Stimulated activated CD4-positive, alpha-beta T cell treated with anti-CD3 and anti-CD28 coated beads, Interleukin-4, amount 100 ng/mL, for 48 hours (primary cell): ENCODE results near the gene XKR7.

ENCODE experiments used
- DNase-seq, 2 donors: peaks; one replicate each; pipeline ENCODE4 v3.0.0-alpha.2; 2020; ENCODE audit warnings: low read depth in 2 of 2

The XKR7 gene

DNA sequence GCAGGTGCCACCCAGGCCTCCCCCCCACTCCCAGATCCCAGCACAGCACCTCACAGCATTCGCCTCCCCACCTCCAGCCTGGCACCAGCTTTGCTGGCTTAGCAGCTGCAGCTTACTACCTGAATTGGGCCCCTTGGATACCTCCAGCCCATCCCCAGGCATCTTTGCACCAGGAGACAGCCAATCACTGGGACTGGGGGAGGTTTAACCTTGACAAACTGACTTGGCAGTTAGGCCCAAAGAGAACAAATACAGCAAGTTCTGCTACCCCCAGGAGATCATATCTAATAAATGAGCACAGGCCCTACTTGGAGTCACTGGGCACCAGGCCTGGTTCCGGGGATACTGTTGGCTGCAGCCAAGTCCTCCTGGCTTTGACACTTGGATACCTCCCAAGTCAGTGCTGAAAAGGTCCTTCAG is 24.9 kb upstream of the XKR7 start:
- DNase-seq = no peak

DNA sequence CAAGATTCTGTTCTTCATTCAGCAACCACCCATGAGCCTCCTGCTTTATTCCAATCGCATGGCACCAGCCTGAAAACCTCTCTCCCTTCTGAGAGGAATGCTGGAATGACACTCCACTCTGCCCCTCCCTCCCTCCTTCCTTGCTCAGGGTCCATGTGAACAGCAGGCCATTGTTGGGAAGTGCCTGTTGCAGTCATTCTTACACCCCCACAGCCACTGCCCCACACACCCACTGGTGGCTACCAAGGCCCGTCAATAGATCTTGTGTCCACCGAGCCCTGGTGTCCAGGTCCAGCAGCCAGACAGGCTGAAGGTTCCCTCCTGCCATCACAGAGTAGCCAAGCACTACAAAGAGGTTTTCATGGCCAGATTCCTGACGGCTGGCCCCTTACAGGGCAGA is 22.6 kb upstream of the XKR7 start:
- DNase-seq = no peak

DNA sequence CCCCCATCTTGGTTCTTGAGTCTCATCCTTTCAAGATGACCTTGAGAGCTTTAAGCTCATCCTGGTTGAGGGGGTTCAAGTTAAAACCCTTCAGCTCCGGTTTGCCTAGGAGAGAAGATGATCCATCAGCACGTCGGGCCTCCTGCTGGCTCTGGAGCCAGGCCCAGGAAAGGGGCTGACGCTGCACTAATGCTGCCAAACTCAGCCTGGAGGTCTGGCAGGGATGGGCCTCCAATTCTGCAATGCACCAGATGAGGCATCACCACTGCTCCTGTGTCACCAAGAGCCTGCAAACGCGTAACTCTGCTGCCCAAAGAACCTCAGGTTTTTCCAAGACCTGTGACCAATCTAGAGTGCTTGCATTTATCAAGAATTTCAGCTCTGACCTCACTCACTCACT is 22.2 kb upstream of the XKR7 start:
- DNase-seq = no peak

DNA sequence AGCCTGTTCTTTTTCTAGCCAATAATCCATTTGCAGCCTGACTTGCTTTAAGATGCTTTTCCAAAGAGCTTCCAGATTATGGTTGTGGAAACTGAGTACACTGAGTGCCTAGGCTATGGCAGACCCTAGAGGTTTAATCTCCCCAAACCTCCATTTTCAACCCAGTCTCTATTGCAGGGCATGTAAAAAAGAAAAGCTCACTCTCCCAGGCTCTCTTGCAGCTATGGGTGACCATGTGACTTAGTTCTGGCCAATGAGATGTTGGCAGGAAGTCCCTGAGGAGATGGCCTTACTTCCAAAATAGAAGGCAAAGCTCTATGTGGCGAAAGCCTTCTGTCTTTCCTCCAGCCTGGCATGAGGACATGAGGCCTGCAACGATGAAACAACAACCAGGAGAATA is 19.9 kb upstream of the XKR7 start:
- DNase-seq = no peak

DNA sequence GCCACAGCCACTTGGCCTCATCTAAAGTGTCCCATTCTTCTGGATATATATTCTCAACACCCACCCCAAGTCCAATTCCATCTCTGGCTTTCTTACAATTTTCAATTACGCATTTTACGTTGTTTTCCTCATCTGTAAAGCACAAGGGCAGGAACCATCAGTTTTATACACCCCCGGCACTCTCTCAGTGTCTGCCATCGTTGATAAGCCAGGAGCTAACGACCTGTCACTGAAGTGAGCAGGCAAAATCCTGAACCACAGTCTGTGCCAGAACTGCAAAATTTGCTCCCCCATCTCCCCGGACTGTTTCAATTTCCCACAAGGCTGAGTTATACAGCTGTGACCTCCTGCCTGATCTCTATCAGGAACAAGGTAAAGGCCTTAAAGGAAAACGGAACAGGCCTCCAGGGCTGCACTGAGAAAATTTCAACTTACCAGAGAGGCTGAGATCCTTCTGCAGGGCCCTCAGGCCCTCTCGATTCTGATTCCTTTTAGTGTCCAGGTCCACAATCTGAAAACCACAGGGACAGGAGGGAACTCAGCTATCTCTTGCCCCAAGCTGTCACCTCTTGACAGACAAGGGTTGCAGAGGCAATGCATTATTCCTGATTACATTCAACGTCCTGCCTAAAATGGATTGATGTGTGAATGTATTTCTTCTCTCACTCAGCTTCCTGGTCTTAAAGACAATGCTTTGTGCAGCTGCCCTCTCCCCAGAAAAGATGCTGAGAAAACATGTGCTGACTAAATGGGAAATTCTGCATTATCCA is 17.9 kb upstream of the XKR7 start:
- DNase-seq = no peak

DNA sequence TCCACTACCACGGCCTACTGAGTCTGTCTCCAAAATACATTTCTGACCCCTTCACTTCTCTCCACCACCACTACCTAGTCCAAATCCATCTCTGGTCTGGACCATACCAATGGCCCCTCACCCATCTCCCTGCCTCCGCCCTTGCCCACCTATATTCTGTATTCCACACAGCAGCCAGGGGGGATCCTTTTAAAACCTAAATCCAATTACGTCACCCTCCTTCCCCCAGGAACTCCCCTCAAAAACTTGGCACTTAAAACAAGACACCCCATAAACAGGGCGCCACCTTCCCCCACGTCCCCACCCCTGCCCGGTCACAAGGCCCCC is 16.8 kb upstream of the XKR7 start:
- DNase-seq = no peak

DNA sequence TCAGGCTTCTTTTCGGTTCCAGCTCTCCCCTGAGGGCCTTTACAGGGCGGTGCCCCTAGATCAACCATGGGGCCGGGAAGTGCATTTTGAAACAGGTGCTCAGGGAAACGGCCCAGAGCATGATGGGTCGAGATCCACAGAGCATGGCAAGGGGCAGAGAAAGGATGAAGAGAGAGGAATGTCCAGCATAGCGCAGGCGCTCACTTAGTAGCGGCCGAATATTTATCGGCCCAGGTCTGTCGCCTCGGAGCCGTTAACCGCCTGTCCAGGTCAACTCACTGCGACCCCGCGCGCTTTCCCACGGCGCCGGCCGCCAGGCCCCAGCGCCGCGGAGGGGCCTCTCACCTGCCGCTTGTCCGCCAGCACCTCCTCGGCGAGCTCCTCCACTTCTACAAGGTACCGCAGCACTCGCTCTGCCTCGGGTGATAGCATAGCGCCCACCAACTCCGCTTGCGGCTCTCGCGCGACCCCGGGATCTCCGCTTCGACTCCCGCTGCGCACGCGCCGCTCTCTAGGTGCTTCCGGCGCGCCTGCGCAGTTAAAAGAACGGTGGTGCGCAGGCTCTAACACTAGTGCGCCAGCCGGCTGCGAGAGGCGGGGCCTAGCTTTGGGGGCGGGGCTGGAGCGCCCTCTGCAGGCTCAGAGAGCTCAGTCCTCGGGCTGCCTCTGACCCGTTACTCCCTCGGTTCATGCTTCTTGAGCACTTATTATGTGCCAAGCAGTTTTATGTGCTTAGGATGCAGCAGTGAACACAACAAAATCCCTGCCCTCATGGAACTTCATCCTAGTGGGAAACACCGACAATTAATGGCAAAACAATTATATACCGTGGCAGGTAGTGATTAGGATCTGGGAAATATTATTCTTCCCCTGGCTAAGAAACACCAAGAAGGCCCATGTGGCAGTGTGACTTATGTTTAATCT is 16.2 kb upstream of the XKR7 start, which contains the start of gene PDRG1:
Gene PDRG1 (minus strand): TSS at position 517 of the 924 bp plus-strand sequence. CDS start 85 bp downstream, at position 432.
- DNase-seq = peak; percentile 95 to 98

DNA sequence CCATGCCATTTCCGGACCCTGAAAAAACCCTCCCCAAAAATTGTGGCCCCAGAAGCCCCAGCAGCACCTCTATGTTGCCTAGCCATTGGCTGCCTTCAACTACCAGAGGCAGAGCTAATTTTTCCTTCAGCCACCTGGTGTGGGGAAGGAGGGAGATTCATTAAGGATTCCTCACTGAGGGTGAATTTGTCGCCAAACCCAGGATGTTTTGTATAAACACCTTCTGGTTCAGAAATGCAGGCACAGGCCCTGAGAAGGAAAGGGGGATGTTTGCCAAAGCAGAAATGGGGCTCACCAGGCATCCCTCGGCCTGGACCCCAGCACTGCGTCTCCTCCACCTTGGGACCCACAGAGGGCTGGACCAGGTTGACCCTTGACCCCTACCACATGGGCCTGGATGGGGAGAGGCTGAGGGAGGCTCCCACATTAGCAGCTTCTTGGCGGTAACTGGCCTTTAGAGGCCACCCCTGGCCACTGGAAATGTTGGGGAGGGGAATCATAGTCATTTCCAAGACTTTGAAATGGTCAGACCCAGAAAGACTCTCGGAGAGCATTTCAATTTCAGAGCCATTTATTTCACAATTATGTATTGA is 14.3 kb upstream of the XKR7 start:
- DNase-seq = no peak

DNA sequence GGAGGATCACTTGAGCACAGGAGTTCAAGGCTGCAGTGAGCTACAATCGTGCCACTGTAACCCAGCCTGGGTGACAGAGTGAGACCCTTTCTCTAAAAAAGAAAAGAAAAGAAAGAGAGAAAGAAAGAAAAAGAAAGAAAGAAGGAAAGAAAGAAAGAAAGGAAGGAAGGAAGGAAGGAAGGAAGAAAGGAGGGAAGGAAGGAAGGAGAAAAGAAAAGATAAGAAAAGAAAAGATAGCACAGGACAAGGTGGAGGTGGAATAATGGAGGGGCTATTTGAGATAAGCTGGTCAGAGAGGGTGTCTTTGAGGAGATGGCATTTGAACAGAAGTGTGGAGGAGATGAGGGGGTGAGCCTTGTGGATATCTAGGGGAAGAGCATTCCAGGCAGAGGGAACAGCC is 13.5 kb upstream of the XKR7 start:
- no peak for DNase-seq

DNA sequence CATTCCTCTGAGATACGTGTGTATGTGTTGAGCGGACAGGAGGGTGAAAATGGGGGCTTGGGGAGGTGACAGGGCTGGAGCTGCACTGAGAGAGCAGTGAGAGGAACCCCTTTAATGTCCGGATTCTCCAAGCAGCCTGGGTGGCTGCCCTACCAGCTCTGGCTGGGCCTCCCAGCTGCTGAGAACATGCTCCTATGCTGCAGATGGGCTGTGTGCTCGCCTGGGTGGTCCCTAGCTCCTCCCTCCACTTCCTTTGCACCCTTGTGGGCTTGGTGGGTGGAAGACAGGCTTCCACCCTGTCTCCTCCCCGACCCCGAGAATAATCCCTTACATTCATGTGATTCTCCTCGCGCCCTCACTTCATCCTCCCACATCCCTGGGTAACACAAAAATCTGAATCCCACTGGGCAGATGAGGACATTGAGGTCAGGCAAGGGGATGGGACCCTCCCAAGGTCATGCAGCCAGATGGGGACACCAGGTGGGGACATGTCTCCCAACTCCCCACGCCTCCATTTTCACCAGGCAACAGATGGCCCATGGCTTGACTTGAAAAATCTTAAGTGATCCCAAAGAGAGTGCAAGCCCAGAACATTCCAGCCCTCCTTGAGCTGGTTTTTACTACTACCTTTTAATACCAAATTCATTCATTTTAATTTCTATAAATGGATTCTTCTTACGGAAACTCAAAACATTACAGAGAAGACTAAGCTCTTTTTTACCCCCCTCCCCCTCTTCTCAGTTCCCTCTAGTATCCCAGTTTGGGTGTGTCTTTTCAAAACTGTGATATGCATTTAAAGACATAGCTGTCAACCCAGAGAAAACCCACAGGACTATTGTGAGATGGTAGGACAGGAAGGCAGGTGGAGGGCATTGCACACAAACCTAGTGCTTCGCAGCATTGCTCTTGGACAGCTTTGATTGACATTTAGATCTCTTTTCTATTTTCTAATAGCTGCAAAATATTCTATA is 11.1 kb upstream of the XKR7 start:
- DNase-seq = no peak

DNA sequence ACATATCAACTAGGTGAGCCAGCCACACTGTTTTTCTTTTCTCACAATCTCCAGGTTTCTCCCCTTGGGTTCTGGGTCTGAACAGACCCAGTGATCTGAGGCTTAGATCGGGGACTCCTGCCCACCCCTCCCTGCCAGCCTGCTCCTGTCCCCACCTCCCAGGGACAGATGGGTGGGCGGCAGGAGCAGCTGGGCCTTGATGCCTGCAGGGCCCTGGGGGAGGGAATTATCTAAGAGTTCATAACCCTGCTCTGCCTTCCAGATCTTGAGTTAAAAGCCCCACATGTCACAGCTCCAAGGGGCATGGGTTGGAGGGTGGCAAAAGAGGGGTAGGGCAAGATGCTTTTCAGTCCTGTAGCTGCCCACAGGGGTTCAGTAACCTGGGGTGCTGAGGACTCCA is 5.2 kb upstream of the XKR7 start:
- no peak for DNase-seq

DNA sequence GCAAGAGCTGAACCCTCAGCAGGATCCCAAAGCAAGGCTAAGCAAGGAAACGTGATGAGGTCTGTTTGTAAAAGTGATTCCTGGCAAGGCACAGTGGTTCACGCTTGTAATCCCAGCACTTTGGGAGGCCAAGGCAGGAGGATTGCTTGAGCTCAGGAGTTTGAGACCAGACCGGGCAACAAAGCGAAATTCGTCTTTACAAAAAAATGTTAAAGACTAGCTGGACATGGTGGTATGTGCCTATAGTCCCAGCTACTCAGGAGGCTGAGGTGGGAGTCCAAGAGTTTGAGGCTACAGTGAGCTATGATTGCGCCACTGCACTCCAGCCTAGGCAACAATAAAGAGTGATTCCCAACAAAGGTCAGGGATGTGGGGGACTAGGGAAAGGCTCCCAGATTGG is 4.1 kb upstream of the XKR7 start:
- no peak for DNase-seq

DNA sequence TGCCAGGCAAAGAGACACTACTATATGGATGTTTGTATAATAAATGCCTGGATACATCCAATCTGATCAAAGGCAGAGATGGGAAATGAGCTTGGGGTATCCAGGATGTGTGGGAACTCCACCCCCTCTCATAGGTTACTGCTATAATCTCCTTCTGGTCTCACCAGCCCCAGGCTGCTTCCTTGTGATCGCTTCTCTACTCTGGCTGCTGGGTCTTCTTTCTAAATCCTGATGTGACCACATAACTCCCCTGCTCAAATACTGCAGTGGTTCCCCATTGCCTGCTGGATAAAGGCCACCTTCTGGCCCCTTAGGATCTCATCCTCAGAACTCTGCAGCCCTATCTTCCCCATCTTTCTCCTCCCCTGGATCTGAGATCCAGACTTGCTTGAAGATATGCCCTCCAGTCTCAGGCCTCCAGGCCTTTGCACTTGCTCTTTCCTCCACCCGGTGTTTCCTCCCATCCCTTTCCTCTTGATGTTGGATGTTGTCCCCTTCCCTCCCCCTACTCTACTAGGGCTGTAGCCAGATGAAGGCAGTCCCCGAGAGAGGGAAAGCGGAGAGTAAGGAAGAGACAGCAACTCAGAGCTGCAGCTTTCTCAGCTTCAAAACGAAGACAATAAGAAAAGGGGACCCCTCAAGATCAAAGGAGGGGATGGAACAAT is 828 bp upstream of the XKR7 start:
- no peak for DNase-seq

DNA sequence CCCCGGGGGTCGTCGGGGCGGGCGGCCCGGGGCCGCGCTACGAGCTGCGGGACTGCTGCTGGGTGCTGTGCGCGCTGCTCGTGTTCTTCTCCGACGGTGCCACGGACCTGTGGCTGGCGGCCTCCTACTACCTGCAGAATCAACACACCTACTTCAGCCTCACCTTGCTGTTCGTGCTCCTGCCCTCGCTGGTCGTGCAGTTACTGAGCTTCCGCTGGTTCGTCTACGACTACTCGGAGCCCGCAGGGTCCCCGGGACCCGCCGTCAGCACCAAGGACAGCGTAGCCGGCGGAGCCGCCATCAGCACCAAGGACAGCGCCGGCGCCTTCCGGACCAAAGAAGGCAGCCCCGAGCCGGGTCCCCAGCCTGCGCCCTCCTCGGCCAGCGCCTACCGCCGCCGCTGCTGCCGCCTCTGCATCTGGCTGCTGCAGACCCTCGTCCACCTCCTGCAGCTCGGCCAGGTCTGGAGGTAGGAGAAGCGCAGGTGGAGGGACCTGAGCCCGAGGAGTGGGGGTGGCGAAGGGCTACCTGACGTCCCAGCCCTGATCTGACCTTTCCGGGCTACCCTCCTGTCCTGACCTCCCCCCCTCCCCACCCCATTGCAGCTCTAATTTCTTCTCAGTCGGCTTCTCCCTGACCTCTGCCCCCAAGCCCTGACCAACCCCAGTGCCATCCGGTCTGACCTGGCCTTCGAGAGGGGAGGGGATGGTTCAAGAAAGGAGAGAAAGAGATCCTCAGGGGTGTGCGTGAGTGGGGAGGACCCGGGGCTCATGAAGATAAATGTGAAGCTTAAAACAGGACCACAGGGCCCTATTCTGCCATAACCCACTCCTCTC is 558 bp downstream of the XKR7 start:
- peak; percentile 65 to 81 for DNase-seq

DNA sequence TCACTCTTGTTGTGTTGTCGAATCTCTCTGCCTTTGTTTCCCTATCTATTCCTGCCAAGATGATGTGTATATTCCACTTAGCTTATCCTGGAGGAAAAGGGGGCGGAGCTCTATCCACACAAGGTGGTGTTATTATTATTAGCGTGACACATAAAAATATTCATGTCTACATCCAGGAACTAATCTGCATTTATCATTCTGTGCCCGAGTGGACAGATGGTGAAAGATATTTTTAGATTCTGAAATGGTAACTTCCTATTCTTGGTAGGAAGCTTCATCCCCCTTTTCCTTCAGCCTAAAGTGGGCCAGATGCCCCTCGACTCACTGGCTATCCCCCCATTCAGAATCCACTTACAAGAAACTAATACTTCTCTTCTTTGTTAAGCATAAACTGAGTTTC is 2.0 kb downstream of the XKR7 start:
- no peak for DNase-seq

DNA sequence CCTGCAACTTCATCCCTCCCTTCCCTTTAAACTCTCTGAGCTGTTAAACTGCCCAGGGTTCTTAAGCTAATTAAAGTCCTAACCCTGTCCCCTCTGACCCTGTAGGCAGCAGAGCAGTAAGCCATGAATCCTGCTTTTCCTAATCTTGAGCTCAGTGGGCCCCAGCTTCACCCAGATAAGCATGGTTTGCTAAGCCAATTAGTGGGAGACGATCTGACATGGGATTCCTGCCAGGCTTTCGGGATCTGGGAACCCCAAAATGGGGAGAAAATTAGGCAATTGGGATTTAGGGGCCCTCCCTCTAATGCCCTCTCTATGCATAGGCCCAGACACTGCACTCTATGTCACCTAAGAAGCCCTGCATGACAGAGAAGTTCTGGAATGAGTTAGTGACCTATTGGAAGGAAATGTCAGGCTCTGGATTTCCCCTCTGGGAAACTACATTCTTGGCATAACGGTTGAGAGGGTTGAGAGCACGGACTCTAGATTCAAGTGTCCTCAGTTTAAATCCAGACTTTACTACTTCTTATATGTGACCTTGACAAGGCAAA is 4.6 kb downstream of the XKR7 start:
- no peak for DNase-seq

DNA sequence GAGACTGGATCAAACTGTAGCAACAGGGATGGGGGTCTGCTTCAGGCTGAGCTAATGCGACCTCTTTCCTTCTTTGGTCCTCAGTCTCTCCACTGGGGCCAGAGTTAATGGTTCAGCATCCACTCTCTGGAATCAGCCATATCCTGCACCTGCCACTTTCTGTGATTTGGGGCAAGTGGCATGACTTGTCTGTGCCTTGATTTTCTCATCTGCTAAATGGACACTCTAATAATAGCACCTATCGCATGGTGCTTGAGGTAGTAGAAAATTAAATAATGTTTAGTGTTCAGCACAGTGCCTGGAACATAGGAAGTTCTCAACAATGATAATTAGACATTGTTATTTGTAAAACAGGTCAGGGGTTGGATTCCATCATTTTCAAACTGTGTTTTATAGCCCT is 6.3 kb downstream of the XKR7 start:
- no peak for DNase-seq

DNA sequence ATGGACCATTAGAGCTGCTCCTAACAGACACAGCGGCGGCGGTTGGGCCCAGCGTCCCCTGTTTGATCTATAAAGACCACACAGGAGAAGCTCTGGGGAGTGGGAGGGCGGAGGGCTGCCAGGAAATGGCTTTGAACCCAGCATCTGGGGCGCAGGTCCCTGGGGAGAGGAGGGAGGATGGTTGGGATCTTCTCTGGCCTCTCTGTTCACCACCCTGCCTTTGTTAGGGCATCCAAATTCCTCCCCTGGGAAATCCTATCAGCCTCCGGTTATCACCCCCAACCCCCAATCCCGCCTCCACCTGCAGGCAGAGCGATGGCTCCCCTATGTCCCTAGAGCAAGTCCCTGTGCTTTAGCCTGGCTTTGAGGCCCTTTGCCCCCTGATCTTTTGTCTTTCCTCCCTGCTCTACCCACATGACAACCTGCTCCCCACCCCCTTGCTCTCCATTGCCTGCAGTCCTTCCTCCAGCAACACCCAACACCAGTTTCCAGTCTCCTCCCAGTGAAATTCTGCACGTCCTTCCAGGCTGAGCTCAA is 7.1 kb downstream of the XKR7 start:
- no peak for DNase-seq

DNA sequence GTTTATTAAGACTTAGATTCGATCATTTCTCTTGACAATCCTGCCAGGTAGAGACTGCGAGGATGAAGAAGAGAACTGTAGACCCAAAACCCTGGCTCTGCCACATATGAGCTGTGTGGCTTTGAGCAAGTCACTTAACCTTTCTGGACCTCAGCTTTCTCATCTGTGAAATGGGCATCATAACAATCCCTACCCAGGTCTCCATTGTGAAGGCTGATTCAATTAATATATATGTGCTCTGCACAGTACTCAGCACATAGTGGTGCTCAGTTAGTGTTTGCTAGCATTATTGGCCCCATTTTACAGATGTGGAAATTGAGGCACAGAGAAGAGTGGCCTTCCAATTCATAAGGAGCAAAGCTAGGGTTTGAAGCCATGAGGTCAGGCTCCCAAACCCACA is 7.9 kb downstream of the XKR7 start:
- no peak for DNase-seq

DNA sequence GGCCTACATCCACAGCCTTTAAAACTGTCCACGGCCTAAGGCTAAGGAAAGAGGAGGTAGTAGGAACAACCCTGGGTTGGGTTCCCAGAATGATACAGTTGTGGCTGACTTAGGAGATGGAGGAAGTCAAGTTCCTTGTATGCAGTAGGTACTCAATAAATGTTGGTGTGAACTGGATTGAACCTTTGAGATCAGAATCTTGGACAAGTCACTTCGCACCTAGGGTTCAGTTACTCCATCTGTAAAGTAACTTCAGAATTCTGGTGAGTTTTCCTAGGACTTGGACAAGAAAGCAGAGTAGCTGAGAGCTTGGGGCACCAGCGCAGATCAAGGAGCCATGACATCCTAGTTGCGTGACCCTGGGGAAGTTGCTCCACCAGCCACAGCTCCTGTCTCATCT is 9.1 kb downstream of the XKR7 start:
- DNase-seq = no peak
